ENCODE data around the gene CTSW. TPM values are rescaled to one million over a fixed set of nuclear protein-coding genes. Genes with fewer than 3 reads are reported as not detected.

CTSW gene
- total RNA-seq (2022; extraction: Qiagen RNA extraction; ENCODE audit: low read depth), result 0.20 TPM in 1 of 5 replicates, not detected in the others

DNA sequence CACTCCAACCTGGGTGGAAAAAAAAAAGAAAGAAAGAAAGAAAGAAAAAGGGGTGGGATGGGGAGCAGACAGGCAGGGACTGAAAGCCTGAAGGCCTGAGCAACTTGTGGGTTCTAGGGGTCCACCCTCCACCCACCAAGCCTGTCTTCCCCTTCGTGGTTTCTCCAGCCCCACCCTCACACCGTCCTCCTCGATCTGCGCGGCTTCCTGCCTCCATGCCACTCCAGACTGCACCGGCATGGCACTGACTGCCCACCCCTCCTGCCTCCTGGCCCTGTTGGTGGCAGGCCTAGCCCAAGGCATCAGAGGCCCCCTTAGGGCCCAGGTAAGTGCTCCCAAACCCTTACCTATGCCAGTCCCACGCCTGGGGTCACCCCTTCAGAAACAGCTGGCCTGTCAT is at the start of gene CTSW:
CTSW (plus strand) TSS at position 221 of the 400 bp plus-strand sequence; CDS start at position 239, 18 bp downstream.

GRCh38 chr11:65833297-65834030 is 46.2 kb upstream of the CTSW start, which contains the start of gene SNX32:
Gene SNX32 (plus strand): TSS chr11:65833963. CDS start chr11:65834066, 103 bp downstream.

GRCh38 chr11:65857853-65858680 is 21.6 kb upstream of the CTSW start, which contains the start of gene CFL1:
Gene CFL1 (minus strand): TSS chr11:65858180. CDS start chr11:65858099, 81 bp downstream.

DNA sequence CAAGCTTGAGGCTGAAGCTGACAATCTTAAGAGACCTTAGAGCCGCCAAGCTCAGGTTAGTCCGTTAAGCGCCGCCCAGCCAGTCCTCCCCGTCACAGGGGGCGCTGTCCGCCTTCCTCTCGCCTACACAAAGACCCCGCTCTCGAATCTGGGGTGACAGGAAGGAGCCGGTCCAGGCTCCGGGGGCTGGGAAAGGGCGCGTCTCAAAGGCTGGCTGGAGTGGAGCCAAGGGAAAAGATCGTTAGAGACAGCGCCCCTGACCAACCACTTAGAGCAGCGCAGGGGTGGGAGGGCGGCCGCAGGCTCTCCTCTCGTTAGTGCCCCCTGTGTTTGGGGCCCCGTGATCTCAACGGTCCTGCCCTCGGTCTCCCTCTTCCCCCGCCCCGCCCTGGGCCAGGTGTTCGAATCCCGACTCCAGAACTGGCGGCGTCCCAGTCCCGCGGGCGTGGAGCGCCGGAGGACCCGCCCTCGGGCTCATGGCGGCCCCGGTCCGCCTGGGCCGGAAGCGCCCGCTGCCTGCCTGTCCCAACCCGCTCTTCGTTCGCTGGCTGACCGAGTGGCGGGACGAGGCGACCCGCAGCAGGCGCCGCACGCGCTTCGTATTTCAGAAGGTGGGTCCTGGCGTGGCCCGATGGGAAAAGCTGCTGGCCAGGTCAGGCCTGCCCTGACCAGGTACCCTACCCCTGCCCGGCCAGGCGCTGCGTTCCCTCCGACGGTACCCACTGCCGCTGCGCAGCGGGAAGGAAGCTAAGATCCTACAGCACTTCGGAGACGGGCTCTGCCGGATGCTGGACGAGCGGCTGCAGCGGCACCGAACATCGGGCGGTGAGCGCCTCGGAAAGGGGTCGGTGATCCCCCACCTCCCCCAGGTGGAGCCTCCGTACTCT is 19.1 kb upstream of the CTSW start, which contains the start of gene MUS81:
MUS81 (plus strand) TSS at position 156 of the 887 bp plus-strand sequence; CDS start at position 477, 321 bp downstream.

DNA sequence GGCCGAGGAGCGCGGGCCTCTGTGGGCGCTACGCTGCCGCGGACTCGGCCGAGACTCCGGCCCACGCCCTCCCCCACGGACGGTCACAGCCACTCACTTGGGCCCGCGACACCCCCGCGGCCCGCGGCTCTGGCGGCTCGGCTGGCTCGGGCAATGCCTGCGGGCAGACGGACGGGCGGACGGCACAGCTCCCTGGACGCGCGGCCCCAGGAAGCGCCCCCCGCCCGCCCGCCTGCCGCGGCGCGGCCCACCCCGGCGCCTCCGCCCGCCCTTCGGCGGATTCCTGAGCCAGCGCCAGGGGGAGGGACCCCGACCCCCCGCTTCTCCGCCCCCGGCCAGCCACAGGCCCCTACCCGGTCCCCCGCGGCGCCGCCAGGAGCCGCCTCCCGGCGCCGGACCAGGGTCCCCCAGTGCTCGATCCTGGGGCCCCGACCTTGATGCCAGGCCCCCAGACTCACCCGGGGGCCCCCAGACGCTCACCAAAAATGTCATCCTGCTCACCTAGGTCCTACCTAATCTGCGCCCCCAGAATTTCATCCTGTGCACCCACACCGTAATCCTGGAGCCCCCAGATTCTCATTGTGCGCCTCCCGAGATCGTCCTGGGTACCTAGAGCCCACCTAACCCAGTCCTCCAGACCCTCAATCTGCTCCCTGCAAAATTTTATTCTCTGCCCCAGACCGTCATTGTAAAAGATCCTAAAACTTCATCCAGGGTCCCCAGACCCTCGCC is 6.9 kb upstream of the CTSW start, which contains the start of gene EFEMP2:
EFEMP2 (minus strand) TSS at position 215 of the 732 bp plus-strand sequence. CDS start 446 bp downstream, outside the sequence.

DNA sequence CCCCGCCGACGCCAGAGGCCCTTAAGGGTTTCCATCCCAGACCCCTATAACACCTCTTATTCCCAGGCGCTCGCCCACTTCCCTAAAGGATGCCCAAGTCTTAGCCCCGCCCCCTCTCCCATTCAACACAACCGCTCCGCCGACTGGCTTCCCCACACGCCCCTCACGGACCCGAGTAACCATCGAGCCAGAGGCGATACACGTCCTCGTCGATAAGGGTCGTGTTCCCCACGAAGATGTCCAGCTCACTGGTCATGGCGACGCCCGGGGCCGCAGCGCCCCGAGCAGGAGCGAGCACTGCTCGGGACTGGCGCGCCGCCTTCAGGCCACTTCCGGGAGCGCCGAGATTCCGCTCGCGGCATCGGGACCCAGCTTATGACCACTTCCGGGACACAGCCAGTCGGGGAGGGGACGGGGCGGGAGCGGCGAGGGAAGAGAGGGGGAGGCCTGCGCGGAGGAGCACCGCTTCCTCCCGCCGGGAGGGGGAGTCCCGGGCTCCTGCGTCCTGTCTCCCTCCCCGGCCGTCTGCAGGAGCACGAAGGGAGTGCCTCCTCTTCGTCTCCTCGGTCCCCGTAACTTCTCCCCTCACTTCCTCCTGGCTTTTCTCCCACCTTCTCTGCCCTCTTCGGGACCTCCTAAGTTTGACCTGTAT is 8.7 kb downstream of the CTSW start, which contains the start of gene FIBP:
FIBP (minus strand) TSS at position 309 of the 652 bp plus-strand sequence; CDS start at position 256, 53 bp downstream.

GRCh38 chr11:65890324-65891218 is 10.9 kb downstream of the CTSW start, which contains the start of gene CCDC85B:
Gene CCDC85B (plus strand): TSS chr11:65890673. CDS start chr11:65890784, 111 bp downstream.

GRCh38 chr11:65900125-65900898 is 20.7 kb downstream of the CTSW start, which contains the start of gene FOSL1:
Gene FOSL1 (minus strand): TSS chr11:65900388. CDS start chr11:65900339, 49 bp downstream.

DNA sequence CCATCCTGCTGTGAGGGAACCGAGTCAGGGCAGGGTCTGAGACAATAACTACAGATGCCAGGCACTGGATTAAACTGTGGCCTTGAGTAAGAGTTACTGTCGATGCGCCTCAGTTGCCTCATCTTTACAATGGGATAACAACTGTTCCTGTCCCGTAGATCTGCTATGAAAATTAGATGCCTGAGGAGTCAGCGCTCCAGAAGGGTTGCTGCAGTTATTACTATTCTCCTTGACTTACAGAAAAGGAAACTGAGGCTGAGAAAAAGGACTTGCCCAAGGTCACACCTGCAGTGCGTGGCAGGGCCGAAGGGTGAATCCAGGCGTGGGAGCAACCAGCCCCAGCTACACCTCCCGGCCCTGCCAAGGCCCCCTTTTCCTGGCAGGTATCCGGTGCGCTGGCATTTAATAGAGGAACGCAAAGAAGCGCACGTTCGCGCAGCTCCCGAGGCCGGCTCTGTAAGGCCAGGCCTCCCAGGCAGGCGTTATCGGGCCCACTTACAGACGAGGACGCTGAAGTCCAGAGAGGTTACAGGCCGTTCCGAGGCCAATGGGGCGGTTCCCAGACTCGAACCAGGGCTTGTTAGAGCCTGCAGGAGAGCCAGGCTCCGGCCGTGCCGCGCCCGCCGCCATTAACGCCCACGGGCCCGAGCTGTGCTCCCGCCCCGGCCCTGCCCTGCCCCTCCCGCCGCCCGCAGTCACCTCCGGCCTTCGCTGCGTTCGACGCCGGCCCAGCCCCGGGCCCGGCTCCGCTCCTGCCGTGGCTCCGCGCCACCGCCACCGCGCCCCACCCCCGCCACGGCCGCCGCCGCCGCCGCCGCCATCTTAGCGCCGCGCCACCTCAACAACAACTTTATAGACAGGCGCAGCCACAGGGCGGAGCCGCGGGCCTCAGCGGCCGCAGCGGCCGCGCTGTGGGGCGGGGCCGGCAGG is 38.8 kb downstream of the CTSW start, which contains the start of gene C11orf68:
C11orf68 (minus strand) TSS at position 852 of the 930 bp plus-strand sequence; CDS start at position 821, 31 bp downstream.

DNA sequence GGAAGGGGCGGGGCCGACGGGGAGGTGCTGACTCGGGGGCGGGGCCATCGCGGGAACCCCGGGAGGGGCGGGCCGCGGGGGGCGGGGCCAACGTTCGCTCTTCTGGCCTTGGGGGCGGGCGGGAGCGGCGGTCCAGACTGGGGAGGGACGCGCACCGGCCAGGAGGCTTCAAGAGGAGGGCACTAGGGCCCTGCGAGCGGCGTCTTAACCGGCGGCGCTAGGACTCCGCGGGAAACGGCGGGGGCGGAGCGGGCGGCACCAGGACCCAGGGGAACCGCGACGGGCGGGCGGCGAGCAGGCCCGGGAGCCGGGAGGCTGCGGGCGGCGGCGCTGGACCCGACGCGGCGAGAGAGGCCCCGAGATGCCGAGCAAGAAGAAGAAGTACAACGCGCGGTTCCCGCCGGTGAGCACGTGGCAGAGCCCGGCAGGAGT is 39.5 kb downstream of the CTSW start, which contains the start of gene DRAP1:
DRAP1 (plus strand) TSS at position 286 of the 432 bp plus-strand sequence; CDS start at position 362, 76 bp downstream.

Other genes with a start within 250 kb of the CTSW start
- gene SIPA1, start 241.7 kb upstream of the CTSW start, total RNA-seq (2022; extraction: Qiagen RNA extraction; ENCODE audit: low read depth), result 7.6 to 22.6 TPM (median 19.8 TPM) in 5 replicates
- 54.3 to 80.3 TPM (median 76.8 TPM) in 5 replicates for gene RELA, start 216.9 kb upstream of the CTSW start, total RNA-seq (2022; extraction: Qiagen RNA extraction; ENCODE audit: low read depth)
- gene KAT5, start 167.6 kb upstream of the CTSW start, total RNA-seq (2022; extraction: Qiagen RNA extraction; ENCODE audit: low read depth), result 35.6 to 53.4 TPM (median 50.5 TPM) in 5 replicates
- gene RNASEH2C, start 159.0 kb upstream of the CTSW start, total RNA-seq (2022; extraction: Qiagen RNA extraction; ENCODE audit: low read depth), result 23.0 to 58.3 TPM (median 43.6 TPM) in 5 replicates
- 6.0 to 13.9 TPM (median 11.2 TPM) in 5 replicates for gene AP5B1, start 98.9 kb upstream of the CTSW start, total RNA-seq (2022; extraction: Qiagen RNA extraction; ENCODE audit: low read depth)
- 0.08 to 0.15 TPM (median 0.09 TPM) in 3 of 5 replicates, not detected in the others for gene OVOL1, start 92.8 kb upstream of the CTSW start, total RNA-seq (2022; extraction: Qiagen RNA extraction; ENCODE audit: low read depth)
- not detected in 5 replicates for gene SNX32, start 45.9 kb upstream of the CTSW start, total RNA-seq (2022; extraction: Qiagen RNA extraction; ENCODE audit: low read depth)
- gene CFL1, start 21.7 kb upstream of the CTSW start, total RNA-seq (2022; extraction: Qiagen RNA extraction; ENCODE audit: low read depth), result 1,889 to 2,400 TPM (median 2,225 TPM) in 5 replicates
- 23.9 to 43.5 TPM (median 31.9 TPM) in 5 replicates for gene MUS81, start 19.4 kb upstream of the CTSW start, total RNA-seq (2022; extraction: Qiagen RNA extraction; ENCODE audit: low read depth)
- gene EFEMP2, start 7.0 kb upstream of the CTSW start, total RNA-seq (2022; extraction: Qiagen RNA extraction; ENCODE audit: low read depth), result 0.92 to 1.8 TPM (median 1.4 TPM) in 5 replicates
- gene FIBP, start 8.6 kb downstream of the CTSW start, total RNA-seq (2022; extraction: Qiagen RNA extraction; ENCODE audit: low read depth), result 62.6 to 93.4 TPM (median 84.9 TPM) in 5 replicates
- gene CCDC85B, start 10.8 kb downstream of the CTSW start, total RNA-seq (2022; extraction: Qiagen RNA extraction; ENCODE audit: low read depth), result 20.0 to 52.5 TPM (median 49.0 TPM) in 5 replicates
- 132 to 214 TPM (median 155 TPM) in 5 replicates for gene FOSL1, start 20.6 kb downstream of the CTSW start, total RNA-seq (2022; extraction: Qiagen RNA extraction; ENCODE audit: low read depth)
- 27.1 to 54.3 TPM (median 50.1 TPM) in 5 replicates for gene C11orf68, start 39.2 kb downstream of the CTSW start, total RNA-seq (2022; extraction: Qiagen RNA extraction; ENCODE audit: low read depth)
- gene DRAP1, start 39.6 kb downstream of the CTSW start, total RNA-seq (2022; extraction: Qiagen RNA extraction; ENCODE audit: low read depth), result 158 to 325 TPM (median 225 TPM) in 5 replicates
- not detected in 5 replicates for gene TSGA10IP, start 65.6 kb downstream of the CTSW start, total RNA-seq (2022; extraction: Qiagen RNA extraction; ENCODE audit: low read depth)
- 43.2 to 70.5 TPM (median 61.2 TPM) in 5 replicates for gene SART1, start 81.9 kb downstream of the CTSW start, total RNA-seq (2022; extraction: Qiagen RNA extraction; ENCODE audit: low read depth)
- 36.9 to 46.3 TPM (median 39.5 TPM) in 5 replicates for gene EIF1AD, start 122.3 kb downstream of the CTSW start, total RNA-seq (2022; extraction: Qiagen RNA extraction; ENCODE audit: low read depth)
- gene BANF1, start 122.7 kb downstream of the CTSW start, total RNA-seq (2022; extraction: Qiagen RNA extraction; ENCODE audit: low read depth), result 370 to 493 TPM (median 487 TPM) in 5 replicates
- gene CST6, start 132.2 kb downstream of the CTSW start, total RNA-seq (2022; extraction: Qiagen RNA extraction; ENCODE audit: low read depth), result not detected in 5 replicates
- 1.2 to 2.4 TPM (median 2.1 TPM) in 5 replicates for gene CATSPER1, start 146.6 kb downstream of the CTSW start, total RNA-seq (2022; extraction: Qiagen RNA extraction; ENCODE audit: low read depth)
- gene GAL3ST3, start 169.3 kb downstream of the CTSW start, total RNA-seq (2022; extraction: Qiagen RNA extraction; ENCODE audit: low read depth), result not detected in 5 replicates
- 166 to 198 TPM (median 173 TPM) in 5 replicates for gene SF3B2, start 172.5 kb downstream of the CTSW start, total RNA-seq (2022; extraction: Qiagen RNA extraction; ENCODE audit: low read depth)
- gene PACS1, start 190.4 kb downstream of the CTSW start, total RNA-seq (2022; extraction: Qiagen RNA extraction; ENCODE audit: low read depth), result 54.8 to 98.9 TPM (median 79.2 TPM) in 5 replicates

Data from A549 treated with ZK216348 at 1 μM for 4 hours (cell line).